ENCODE data around the gene SRRD.

The SRRD gene

DNA sequence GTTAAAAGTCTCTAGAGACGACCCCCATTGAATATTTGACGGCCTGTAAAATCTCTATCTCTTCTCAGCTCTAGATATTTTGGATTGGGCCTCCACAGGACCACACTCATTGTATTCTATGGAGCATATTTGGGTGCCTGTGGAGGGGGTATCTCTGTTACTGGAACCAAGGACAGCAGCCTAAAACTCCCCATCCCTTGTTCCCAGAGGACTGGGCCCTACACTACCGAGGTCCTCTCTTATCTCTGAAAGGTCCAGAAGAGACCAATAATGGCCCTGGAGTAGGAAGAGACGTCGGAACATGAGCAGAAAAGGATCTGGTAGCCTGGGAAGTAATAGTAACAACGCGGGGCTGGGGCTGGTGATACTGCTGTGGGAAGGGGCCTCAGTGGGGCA, 636 bp upstream of the SRRD start:
- no peak for DNase-seq (ENCODE audit: low spot score)

DNA sequence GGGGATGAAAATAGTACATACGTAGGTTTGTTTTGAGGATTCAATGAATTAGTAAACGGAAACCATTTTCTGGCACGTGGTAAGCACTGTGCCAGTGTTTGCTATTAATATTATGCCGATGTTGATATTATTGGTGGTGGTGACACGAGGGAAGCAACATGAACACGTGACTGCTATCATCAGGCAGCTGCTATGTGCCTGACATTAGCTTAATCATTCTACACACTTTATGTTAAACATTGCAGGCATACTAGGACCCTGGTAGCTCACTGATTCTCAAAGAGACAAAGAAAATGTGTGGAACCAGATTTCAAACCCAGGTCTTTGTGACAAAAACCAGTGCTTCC, 656 bp downstream of the SRRD start:
- no peak for DNase-seq (ENCODE audit: low spot score)

DNA sequence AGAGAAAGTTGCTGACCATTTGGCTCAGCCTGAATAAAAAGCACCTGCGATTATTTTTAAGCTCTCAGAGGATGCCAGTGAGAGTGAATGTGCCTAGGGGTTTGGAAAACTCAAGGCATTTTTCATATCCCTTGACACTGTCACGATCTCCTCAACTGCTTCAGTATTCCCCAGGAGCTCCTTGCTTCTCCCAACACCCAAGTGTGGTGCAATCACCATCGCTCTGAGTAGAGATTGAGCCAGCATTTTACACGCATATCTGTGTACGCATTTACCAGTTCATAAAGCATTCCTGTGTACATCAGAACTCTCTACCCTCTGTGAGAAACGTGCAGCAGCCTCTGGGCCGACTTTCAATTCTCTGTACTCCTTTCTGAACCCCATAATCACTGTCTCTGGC, 1.3 kb downstream of the SRRD start:
- no peak for DNase-seq (ENCODE audit: low spot score)

DNA sequence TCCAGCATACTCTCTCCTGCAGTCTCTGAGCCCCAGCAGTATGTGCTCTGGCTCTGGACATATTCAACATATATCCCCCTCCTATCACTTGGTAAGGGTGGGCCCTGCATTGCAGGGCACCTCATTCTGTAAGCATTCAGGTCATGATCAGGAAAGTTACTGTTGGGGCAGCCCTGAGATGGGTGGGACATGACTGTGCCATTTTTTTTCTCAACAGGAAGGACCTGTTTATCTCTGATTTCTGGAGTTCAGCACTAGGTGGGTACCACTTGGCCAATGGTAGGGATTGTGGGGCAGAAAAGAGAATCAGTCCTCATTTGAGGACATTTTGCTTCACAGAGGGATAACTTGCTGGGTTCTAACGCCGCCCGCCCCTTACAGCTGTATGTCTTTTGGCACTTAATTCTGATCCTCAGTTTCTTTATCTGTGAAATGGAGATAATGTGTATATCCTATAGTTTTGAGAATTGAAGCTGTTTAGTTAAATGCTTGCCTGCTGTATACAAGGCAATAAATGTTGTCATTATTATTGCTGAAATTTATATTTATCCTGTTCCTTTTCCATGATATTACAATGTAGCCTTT, 2.2 kb downstream of the SRRD start:
- no peak for DNase-seq (ENCODE audit: low spot score)

DNA sequence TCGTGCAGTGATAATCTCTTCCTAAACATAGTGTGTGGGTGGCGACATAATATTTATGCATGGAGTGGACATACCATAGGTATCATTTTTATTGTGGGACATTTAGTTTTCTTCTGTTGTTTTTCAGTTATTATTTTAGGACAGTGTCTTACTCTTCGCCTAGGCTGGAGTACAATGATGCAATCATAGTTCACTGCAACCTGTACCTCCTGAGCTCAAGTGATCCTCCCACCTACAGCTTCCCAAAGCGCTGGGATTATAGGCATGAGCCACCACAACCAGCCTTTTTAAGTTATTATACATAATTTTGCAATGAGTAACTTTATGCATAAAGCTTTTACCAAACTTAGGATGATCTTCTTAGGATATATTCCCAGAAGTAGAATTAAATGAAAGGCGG, 2.7 kb downstream of the SRRD start:
- no peak for DNase-seq (ENCODE audit: low spot score)

DNA sequence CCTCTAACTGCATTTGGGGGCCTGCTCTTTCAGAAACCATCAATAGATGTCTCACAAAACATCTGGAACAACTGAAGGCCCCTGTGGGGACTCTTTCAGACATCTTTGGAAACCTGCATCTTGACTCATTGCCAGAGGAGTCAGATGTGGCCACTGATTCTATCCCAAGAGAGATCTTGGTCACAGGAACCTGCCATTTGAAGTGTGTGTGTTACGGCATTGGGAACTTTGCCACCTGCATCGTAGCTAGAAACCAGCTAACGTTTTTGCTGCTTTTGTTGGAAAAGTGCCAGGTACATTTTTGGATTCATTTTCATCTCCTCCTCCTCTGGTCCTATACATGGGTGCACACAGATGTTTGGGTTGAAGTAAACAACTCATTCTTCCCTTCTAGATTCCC, 4.3 kb downstream of the SRRD start:
- DNase-seq (ENCODE audit: low spot score): no peak

DNA sequence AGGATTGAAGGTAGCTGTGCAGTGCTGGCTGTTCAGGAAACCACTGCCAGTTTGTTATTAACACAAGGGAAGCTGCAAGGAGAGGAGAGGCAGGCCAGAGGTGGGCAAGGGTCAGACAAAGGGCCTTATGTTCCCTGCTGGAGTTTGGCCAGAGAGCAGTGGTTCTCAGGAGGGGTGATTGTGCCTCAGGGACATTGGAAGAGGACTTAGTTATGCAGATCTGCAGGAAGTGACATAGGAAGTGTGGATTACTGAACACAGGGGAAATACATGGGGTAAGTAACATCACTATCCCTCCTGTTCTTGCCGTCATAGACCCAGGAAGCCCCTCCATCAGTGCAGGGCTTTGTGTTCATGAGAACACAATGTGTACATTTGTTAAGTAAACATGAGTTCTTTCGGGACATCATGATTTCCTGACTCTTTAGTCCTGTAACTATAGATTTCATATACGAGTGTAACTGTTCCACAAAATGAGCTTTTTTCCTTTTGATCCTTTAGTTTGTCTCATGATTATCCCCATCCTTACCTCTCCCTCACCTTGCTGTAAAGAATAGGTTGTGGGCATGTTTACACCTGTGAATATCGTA, 5.9 kb downstream of the SRRD start:
- no peak for DNase-seq (ENCODE audit: low spot score)

DNA sequence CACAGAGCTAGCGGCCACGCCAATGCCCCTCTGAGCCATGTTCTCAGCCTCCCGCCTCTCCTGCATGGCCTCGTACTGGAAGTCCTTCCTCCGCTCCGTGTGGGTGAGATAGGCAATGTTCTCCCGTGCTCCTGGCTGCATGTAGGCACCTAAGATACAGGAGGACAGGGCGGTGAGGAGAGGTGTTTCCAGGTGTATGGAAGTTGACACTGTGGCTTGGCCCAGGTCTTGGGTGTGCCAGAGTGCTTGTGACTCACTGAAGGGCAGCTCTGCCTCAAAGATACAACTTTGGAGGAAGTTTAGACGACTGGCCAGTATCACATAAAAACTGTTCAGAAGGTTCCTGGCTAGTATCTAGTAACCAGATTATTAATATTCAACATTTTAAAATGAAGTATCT, 8.5 kb downstream of the SRRD start:
- no peak for DNase-seq (ENCODE audit: low spot score)

DNA sequence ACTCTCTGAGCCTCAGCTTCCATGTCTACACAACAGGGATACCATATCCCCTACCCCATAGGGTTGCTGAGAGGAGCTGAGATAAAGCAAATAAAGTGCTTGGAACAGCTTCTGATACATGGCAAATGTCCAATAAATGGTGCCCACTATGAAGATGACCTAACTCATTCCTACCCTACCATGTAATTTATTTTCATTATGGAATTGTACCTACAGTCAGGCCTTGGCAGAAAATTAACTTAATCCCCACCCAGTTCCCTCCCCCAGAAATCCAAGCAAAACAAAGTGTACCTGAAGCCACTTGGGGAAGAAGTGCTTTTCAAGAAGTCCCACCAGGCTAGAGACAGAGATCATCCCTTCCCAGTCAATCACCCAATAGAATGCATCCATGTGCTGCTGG, 10.8 kb downstream of the SRRD start:
- DNase-seq (ENCODE audit: low spot score): no peak

DNA sequence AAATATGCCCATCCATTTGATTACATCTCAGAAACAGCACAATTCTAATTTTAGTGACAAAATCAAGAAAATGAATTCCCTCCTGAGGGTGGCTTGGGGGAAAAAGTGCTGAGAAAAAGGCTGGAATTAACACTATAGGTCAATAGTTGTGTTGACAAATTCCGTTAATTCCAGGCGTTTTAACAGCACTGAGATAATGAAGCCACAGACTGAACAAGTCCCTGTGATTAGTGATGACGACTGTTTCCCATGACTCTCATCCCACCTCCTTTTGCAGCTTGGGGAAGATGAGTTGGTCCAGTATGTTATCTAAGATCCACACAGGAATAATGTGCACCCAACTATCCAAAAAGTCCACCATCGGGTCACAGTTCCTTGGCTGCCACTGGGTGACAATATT, 12.8 kb downstream of the SRRD start:
- DNase-seq (ENCODE audit: low spot score): no peak

DNA sequence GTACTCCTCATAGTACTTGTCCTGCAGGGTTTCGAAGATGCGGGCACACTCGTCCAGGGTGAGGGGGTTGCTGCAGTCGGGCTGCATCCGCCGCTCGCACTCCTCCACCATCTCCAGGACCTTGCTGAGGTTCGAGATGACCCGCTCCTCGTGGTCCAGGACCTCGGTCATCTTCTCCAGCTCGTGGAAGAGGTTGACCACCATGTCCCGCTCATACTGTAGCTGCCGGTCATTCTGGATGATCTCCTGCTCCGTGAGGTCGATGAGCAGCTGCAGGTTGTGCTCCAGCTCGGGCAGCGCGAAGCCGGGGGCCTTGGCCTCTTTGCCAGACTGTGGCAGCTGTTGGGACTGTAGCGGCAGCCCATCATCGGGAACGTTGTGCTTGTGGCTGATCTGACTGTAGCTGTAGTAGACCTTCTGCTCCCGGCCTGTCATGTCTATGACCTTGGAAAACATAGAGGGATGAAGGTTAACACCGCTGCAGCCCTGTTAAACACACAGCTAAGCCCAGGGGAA, 15.6 kb downstream of the SRRD start:
- DNase-seq (ENCODE audit: low spot score): no peak

DNA sequence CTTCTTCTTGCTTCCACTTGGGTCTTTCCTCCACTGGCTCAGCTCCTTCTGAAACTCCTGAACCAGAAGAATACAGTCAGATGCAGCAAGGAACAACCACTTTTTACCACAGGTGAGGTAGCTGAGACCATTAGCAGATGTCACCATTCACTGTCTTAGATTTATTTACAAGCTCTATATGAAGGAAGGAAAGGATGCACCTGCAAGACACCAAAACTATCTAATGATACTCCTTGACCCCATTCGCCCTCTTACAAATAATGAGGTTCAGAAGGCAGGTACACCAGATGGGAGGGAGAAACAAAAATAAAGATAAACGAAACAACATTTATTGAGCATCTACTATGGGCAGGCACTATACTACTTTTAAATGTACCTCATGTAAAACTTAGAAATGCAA, 18.3 kb downstream of the SRRD start:
- no peak for DNase-seq (ENCODE audit: low spot score)

DNA sequence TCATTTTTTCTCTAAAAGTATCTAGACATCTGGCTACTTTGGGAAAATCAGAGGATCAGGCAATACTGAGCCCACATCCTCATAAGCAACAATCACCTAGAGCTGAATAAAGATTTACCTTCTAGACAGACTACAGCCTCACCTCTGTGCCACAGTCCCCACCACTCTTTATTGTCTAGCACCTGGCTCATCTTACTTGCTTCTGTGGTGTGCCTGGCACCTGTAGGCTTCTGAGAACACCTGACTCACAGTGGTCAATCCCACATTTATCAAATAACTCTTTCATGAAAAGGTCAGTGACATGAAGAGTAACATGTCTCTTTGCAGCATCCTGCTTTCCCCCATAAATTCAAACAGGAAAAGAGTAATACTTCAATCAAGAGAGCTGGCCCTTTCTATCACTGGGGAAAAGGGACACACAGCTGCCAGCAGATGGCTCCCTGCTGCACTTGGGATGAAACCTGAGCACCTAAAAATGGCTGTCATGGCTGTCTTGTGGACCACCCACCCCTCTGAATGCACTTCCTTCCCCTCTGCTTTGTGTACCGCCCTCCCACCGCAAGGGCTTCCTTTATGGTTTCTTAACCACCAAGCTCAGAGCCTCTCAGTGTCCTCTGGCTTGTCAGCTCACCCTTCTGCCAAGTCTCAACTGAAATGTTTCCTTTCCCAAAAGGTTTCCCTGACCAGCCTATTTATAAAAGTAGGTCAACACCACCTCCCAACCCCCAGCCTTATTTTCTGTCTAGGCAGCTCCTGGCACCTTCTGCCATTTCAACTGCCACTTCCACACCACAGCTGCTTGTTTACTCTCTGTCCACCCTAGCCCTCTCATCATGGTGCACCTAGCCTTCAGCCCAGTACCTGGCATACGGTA, 19.2 kb downstream of the SRRD start:
- DNase-seq (ENCODE audit: low spot score): no peak

DNA sequence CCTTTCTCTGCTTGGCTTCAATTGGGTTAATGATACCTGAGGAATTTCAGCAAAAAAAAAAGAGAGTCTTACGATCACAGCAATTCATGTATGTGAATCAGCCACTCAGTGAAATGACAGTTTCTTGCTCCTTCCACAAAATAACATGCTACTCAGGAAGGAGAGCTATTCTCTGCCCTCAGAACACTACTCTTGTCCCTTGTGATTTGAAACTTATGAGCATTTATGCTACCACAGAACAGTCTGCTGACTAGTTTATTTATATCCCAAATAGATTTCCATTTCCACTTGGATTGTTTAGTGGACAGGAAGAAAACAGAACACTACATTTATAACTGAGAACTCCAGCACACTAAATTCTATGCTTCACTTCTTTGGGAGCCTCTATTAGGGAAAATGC, 20.1 kb downstream of the SRRD start:
- DNase-seq (ENCODE audit: low spot score): no peak

DNA sequence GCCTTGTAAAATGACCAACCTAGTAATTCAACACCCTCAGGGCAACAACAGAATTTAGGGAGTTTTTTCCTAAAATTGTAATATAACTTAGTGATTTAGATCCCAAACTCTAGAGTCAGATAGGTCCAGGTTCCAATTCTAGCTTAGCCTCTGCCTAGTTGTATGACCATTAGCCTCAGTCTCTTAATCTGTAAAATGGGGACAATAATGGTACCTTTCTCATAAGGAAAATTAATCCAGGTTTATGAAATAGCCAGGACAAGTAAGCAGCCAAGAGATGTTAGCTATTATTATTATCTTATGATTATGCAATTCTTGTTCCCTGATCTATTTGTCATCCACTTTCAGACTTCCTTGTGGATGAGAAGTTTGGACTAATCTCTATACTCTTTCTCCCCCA, 24.5 kb downstream of the SRRD start:
- no peak for DNase-seq (ENCODE audit: low spot score)

DNA sequence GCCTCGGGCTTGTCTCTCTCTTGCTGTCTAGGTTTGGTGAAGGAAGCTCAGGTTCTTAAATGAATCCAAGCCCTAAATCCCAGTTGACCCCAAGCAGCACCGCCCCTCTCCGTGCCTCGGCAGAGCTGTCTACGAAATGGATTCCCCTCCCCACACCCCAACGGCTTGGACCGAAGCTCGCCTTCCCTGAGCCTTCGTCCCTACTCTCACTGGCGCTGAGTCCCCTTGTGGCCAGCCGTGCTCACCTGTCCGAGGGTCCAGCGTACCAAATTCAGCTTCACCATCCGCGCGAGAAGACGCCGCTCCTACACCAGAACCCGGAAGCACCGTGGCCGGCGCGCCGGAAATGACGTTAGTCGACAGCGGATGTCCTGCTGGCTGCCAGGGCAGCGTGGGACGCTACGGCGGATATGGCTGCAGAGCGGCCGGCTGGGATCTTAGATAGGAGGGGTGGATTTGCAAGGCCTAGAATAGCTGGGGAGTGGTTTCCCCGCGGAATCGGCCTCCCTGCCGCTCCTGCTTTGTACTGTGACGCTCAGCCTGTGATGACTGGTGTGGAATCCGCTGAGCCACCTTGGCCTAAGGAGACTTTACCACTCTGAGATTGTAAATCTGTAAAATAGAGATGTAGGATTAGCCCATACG, 28.6 kb downstream of the SRRD start, which contains the start of gene TFIP11:
Gene TFIP11, minus strand, starts transcription at position 325 of the 645 bp plus-strand sequence. CDS start 2,201 bp downstream, outside the sequence.
- peak; percentile 75 for DNase-seq (ENCODE audit: low spot score)

DNA sequence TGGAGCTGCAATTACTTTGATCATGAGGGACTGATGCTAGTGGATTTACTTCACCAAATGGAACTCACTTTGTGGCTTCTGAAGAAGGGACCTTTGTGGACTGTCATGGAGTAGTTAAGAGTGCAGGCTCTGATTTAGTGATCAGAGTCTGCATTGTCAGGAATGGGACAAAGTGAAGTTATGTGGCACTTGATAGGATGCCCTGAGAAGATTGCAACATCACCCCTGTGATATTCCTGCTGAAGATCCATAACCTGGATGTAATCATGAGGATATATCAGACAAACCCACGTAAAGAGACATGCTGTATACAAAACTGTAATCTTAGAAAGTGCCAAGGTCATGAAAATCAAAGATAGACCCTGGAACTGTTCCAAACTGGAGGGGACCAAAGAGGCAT, 30.2 kb downstream of the SRRD start:
- no peak for DNase-seq (ENCODE audit: low spot score)

DNA sequence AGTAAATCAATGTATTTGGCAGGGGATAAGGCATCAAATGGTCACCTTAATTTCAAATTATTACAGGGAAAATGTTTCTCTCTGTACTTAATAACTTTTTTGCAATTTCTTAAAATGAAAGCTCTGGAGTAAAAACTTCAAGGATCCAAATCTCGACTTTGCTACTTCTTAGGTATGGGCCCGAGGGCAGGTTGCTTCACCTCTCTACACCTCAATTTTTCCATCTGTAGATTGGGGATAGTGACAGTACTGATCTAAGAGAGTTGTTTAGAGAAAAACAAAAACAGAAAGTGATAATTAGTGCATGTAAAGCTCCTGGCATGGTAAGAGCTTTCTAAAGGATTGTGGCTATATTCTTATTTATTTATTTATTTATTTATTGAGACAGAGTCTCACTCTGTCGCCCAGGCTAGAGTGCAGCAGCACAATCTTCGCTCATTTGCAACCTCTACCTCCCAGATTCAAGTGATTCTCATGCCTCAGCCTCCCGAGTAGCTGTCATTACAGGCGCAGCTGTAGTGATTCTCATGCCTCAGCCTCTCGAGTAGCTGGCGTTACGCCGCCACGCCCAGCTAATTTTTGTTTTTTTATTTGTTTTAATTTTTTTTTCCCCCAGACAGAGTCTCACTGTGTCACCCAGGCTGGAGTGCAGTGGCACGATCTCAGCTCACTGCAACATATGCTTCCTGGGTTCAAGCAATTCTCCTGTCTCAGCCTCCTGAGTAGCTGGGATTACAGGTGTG, 30.9 kb downstream of the SRRD start:
- DNase-seq (ENCODE audit: low spot score): no peak

DNA sequence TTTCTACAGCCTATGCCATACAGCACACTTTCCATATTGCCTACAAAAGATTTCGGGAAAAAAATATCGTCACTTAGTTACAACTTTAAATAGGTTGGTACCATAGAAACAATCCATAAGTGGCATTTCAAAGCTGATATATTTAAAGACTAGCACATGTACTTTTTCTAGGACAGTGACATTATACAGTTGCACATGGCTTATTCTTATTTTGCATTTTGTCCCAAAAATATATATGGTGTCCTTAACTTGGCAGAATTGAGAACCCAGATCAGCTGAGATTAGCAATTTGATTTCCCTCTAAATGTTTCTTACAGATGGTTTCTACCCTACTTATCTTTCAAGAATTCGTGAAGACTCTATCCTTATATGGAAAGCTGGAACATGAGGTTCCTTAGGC, 32.3 kb downstream of the SRRD start:
- no peak for DNase-seq (ENCODE audit: low spot score)

DNA sequence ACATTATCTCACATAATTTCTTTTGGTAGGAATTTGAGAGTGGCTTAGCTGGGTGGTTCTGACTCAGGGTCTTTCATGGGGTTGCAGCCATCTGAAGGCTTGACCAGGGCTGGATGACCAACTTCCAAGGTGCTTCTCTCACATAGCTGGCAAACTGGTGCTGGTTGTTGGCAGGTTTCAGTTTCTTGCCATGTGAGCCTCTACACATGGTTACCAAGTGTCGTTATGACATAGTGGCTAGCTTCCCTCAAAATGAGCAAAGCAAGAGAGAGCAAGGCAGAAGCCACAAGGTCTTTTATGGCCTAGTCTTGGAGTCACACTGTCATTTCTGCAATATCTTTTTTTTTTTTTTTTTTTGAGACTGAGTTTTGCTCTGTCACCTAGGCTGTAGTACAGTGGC, 32.8 kb downstream of the SRRD start:
- DNase-seq (ENCODE audit: low spot score): no peak

DNA sequence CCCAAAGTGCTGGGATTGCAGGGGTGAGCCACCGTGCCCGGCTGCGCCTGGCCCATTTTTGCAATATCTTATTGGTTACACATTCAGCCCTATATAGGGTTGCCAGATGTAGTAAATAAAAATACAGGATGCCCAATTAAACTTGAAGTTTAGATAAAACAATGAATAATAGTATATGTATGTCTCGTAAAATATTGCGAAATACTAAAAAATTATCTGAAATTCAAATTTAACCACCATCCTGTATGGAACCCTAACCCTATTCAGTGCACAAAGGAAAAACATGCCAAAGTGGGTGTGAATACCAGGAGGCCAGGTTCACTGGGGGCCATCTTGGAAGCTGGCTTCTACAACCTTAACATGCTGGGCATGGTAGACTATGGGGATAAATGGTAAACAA, 33.8 kb downstream of the SRRD start:
- no peak for DNase-seq (ENCODE audit: low spot score)

DNA sequence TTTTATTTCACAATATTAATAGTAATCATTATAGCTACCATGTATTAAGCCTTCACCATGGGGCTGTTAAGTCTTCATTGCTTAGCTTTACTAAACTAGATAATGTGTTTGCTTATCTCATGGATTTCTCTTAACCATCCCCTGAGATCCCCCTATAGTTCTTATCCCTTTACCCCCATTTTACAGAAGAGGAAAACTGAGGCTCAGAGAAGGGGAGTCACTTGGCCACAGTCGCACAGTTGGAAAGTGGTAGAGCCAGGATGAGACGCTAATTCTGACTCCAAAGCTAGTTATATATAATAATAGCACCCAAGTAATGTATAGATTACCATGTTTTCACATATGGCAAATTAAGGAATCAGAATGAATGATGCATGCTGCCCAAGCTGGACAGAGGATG, 38.3 kb downstream of the SRRD start:
- no peak for DNase-seq (ENCODE audit: low spot score)
